Chondrocyte (in vitro differentiated cells): Measurements from ENCODE around the gene SLC66A2. TPM values are rescaled to one million over a fixed set of nuclear protein-coding genes. Genes with fewer than 3 reads are reported as not detected.
A peak's percentile ranks its signal among the peaks of the same experiment; 100 is the strongest.

Experiments used
- DNase-seq: peaks from one replicate; pipeline ENCODE4 v3.0.0; 2021; ENCODE audit warnings: mixed read lengths, low spot score
- H3K27ac Mint-ChIP-seq: one replicate; pipeline ENCODE4 v1.8.0; 2021; ENCODE audit warnings: mild to moderate bottlenecking, moderate library complexity, mixed read lengths; ENCODE audit not compliant: unreplicated experiment
- H3K27me3 Mint-ChIP-seq: 2 replicates; pipeline ENCODE4 v1.8.0; 2021; ENCODE audit warnings: low read depth, mixed read lengths
- H3K36me3 Mint-ChIP-seq: 2 replicates; pipeline ENCODE4 v1.8.0; 2021; ENCODE audit warnings: low read depth, mixed read lengths
- H3K4me1 Mint-ChIP-seq: 2 replicates; pipeline ENCODE4 v1.8.0; 2021; ENCODE audit warnings: low read depth, mild to moderate bottlenecking, mixed read lengths
- H3K4me3 Mint-ChIP-seq: one replicate; pipeline ENCODE4 v1.8.0; 2021; ENCODE audit warnings: mild to moderate bottlenecking, moderate library complexity, mixed read lengths; ENCODE audit not compliant: unreplicated experiment
- H3K9me3 Mint-ChIP-seq: 2 replicates; pipeline ENCODE4 v1.8.0; 2021; ENCODE audit warnings: low read depth, mixed read lengths
- CTCF ChIP-seq: fragments of 200-600 bp; sonication (generic); IDR thresholded peaks from 2 replicates; pipeline ENCODE4 v1.5.0; 2021; ENCODE audit warnings: antibody characterized with exemption, mild to moderate bottlenecking, moderate library complexity
- total RNA-seq: library from RNA; stranded (reverse); gene quantifications from 3 replicates; pipeline ENCODE4 v1.2.1, GENCODE V29; 2021

Gene SLC66A2
- total RNA-seq, 1 donor from 2014 or later, result 27.6 TPM

GRCh38 chr18:79933765-79934164 lies 17.7 kb downstream of the SLC66A2 start:
- Mint-ChIP-seq H3K27ac (peak overlapping the region; percentile 22), H3K4me3 (no peak overlapping the region), H3K4me1 (peaks cover 16% of the 10 kb centered on the region), H3K36me3 (peaks cover 53% of the 10 kb centered on the region), H3K9me3 (peaks cover 40% of the 10 kb centered on the region), H3K27me3 (no peaks in the 10 kb centered on the region)
- DNase-seq, result peak; percentile 27
- peak; percentile 36 for TF ChIP-seq CTCF

- Mint-ChIP-seq H3K4me1 (peaks cover 13% of the 10 kb centered on the region), H3K4me3 (no peak overlapping the region), H3K27ac (no peak overlapping the region), H3K36me3 (peaks cover 57% of the 10 kb centered on the region), H3K9me3 (peaks cover 40% of the 10 kb centered on the region), H3K27me3 (no peaks in the 10 kb centered on the region)
- no peak for DNase-seq
- TF ChIP-seq CTCF, result no peak
These were observed 18.5 kb downstream of the SLC66A2 start for GRCh38 chr18:79932907-79933306.

GRCh38 chr18:79931475-79931874 lies 20.0 kb downstream of the SLC66A2 start:
- H3K4me1 Mint-ChIP-seq, result peaks cover 13% of the 10 kb centered on the region
- peaks cover 54% of the 10 kb centered on the region for H3K36me3 Mint-ChIP-seq
- no peak for DNase-seq
- H3K9me3 Mint-ChIP-seq, result peaks cover 40% of the 10 kb centered on the region
- no peaks in the 10 kb centered on the region for H3K27me3 Mint-ChIP-seq
- no peak for TF ChIP-seq CTCF
- no peak overlapping the region for H3K4me3 Mint-ChIP-seq
- H3K27ac Mint-ChIP-seq, result no peak overlapping the region

GRCh38 chr18:79930020-79930642 lies 21.3 kb downstream of the SLC66A2 start:
- no peak overlapping the region for H3K27ac Mint-ChIP-seq
- TF ChIP-seq CTCF, result no peak
- no peak for DNase-seq
- H3K36me3 Mint-ChIP-seq, result peaks cover 45% of the 10 kb centered on the region
- no peak overlapping the region for H3K4me3 Mint-ChIP-seq
- peaks cover 13% of the 10 kb centered on the region for H3K4me1 Mint-ChIP-seq
- H3K27me3 Mint-ChIP-seq, result no peaks in the 10 kb centered on the region
- H3K9me3 Mint-ChIP-seq, result peaks cover 37% of the 10 kb centered on the region

- H3K9me3 Mint-ChIP-seq, result peaks cover 35% of the 10 kb centered on the region
- no peak for TF ChIP-seq CTCF
- no peak overlapping the region for H3K27ac Mint-ChIP-seq
- H3K4me1 Mint-ChIP-seq, result no peaks in the 10 kb centered on the region
- peak; percentile 77 for DNase-seq
- H3K36me3 Mint-ChIP-seq, result peaks cover 45% of the 10 kb centered on the region
- H3K4me3 Mint-ChIP-seq, result no peak overlapping the region
- no peaks in the 10 kb centered on the region for H3K27me3 Mint-ChIP-seq
These were observed 22.9 kb downstream of the SLC66A2 start for GRCh38 chr18:79928563-79928960.
